MM.1S (cell line): ENCODE measurements around the gene PNMA1.
A peak's percentile ranks its signal among the peaks of the same experiment; 100 is the strongest.

Source experiments
- DNase-seq: peaks from one replicate; pipeline ENCODE4 v3.0.0-alpha.2; 2015
- H2AFZ ChIP-seq: fragments of 300-600 bp; sonication (generic); 2 replicates; pipeline ENCODE4 v1.6.0; 2016; ENCODE audit warnings: antibody characterized with exemption, low read length
- H3F3A ChIP-seq: fragments of 300-600 bp; sonication (generic); 2 replicates; pipeline ENCODE4 v1.6.1; 2016; ENCODE audit warnings: mild to moderate bottlenecking, antibody characterized with exemption, low read length, moderate library complexity, mixed read lengths; ENCODE audit not compliant: insufficient read depth
- H3K27ac ChIP-seq: fragments of 300-600 bp; sonication (generic); 2 replicates; pipeline ENCODE4 v1.5.1; 2016; ENCODE audit warnings: mild to moderate bottlenecking, low read length
- H3K27me3 ChIP-seq: fragments of 300-600 bp; sonication (generic); replicated peaks from 2 replicates; pipeline ENCODE4 v1.6.0; 2016; ENCODE audit warnings: low read length; ENCODE audit not compliant: insufficient read depth
- H3K36me3 ChIP-seq: fragments of 300-600 bp; sonication (generic); replicated peaks from 2 replicates; pipeline ENCODE4 v1.6.1; 2016; ENCODE audit warnings: mild to moderate bottlenecking, low read length, mixed read lengths; ENCODE audit not compliant: insufficient read depth
- H3K4me1 ChIP-seq: fragments of 300-600 bp; sonication (generic); 2 replicates; pipeline ENCODE4 v1.6.1; 2016; ENCODE audit warnings: low read length, mixed read lengths
- H3K4me2 ChIP-seq: fragments of 300-600 bp; sonication (generic); 2 replicates; pipeline ENCODE4 v1.6.0; 2016; ENCODE audit warnings: low read depth, low read length
- H3K4me3 ChIP-seq: fragments of 300-600 bp; sonication (generic); 2 replicates; pipeline ENCODE4 v1.5.1; 2016; ENCODE audit warnings: low read length, mixed read lengths
- H3K79me2 ChIP-seq: fragments of 300-600 bp; sonication (generic); 2 replicates; pipeline ENCODE4 v1.6.1; 2016; ENCODE audit warnings: mixed run types, low read length, mixed read lengths
- H3K9ac ChIP-seq: fragments of 300-600 bp; sonication (generic); 2 replicates; pipeline ENCODE4 v1.6.1; 2016; ENCODE audit warnings: low read length, mixed read lengths
- H3K9me2 ChIP-seq: fragments of 300-600 bp; sonication (generic); replicated peaks from 2 replicates; pipeline ENCODE4 v1.6.1; 2016; ENCODE audit warnings: mild to moderate bottlenecking, low read length, mixed read lengths; ENCODE audit not compliant: insufficient read depth
- H3K9me3 ChIP-seq: fragments of 300-600 bp; sonication (generic); replicated peaks from 2 replicates; pipeline ENCODE4 v1.6.1; 2016; ENCODE audit warnings: mild to moderate bottlenecking, low read length, mixed read lengths; ENCODE audit not compliant: insufficient read depth
- H4K20me1 ChIP-seq: fragments of 300-600 bp; sonication (generic); 2 replicates; pipeline ENCODE4 v1.6.1; 2016; ENCODE audit warnings: mild to moderate bottlenecking, low read length, moderate library complexity, mixed read lengths; ENCODE audit not compliant: insufficient read depth
- CTCF ChIP-seq: fragments of 300-600 bp; sonication (generic); IDR thresholded peaks from 2 replicates; pipeline ENCODE4 v1.5.1; 2016; ENCODE audit warnings: antibody characterized with exemption, low read length, mixed read lengths
- EZH2 ChIP-seq: fragments of 300-600 bp; sonication (generic); optimal IDR thresholded peaks from 2 replicates; pipeline ENCODE3; 2017; ENCODE audit warnings: low read depth, mild to moderate bottlenecking, antibody characterized with exemption, low read length, mixed read lengths
- EZH2phosphoT487 ChIP-seq: fragments of 300-600 bp; sonication (generic); IDR thresholded peaks from 2 replicates; pipeline ENCODE4 v1.6.1; 2018; ENCODE audit warnings: antibody characterized with exemption, low read length

PNMA1 gene

GRCh38 chr14:73744175-73744867 lies 30.1 kb upstream of the PNMA1 start:
- Histone ChIP-seq H3F3A (no peaks in the 10 kb centered on the region; the same call in 1 of the 2 replicates), H3K36me3 (no peaks in the 10 kb centered on the region), H2AFZ (no peak overlapping the region), H3K9me3 (no peaks in the 10 kb centered on the region), H3K9ac (no peak overlapping the region), H3K4me1 (peaks cover 40% of the 10 kb centered on the region), H4K20me1 (peaks cover 19% of the 10 kb centered on the region), H3K4me2 (peak overlapping the region; percentile 57; the same call in 1 of the 2 replicates), H3K4me3 (no peak overlapping the region), H3K9me2 (no peaks in the 10 kb centered on the region), H3K27me3 (no peaks in the 10 kb centered on the region), H3K79me2 (peaks cover 100% of the 10 kb centered on the region), H3K27ac (peak overlapping the region; percentile 32; the same call in 1 of the 2 replicates)
- DNase-seq: no peak
- TF ChIP-seq EZH2phosphoT487: no peak
- TF ChIP-seq CTCF: no peak
- no peak for TF ChIP-seq EZH2

- no peak overlapping the region for H2AFZ ChIP-seq
Measured at GRCh38 chr14:73743431-73743931, 29.3 kb upstream of the PNMA1 start.

GRCh38 chr14:73742520-73743238 lies 28.5 kb upstream of the PNMA1 start:
- H3K9me2 ChIP-seq: no peaks in the 10 kb centered on the region
- no peaks in the 10 kb centered on the region; the same call in 1 of the 2 replicates for H3F3A ChIP-seq
- H2AFZ ChIP-seq: no peak overlapping the region
- H3K4me3 ChIP-seq: no peak overlapping the region
- peaks cover 14% of the 10 kb centered on the region for H4K20me1 ChIP-seq
- no peak overlapping the region for H3K27ac ChIP-seq
- peaks cover 40% of the 10 kb centered on the region for H3K4me1 ChIP-seq
- H3K79me2 ChIP-seq: peaks cover 86% of the 10 kb centered on the region
- H3K9ac ChIP-seq: no peak overlapping the region
- no peaks in the 10 kb centered on the region for H3K27me3 ChIP-seq
- peak overlapping the region; percentile 66; the same call in 1 of the 2 replicates for H3K4me2 ChIP-seq
- TF ChIP-seq EZH2phosphoT487 (no peak), EZH2 (no peak), CTCF (no peak)
- H3K36me3 ChIP-seq: no peaks in the 10 kb centered on the region
- no peaks in the 10 kb centered on the region for H3K9me3 ChIP-seq
- no peak for DNase-seq

More at GRCh38 chr14:73743431-73743931, 29.3 kb upstream of the PNMA1 start:
- no peaks in the 10 kb centered on the region for H3K36me3 ChIP-seq
- H3K27me3 ChIP-seq: no peaks in the 10 kb centered on the region
- no peaks in the 10 kb centered on the region for H3K9me3 ChIP-seq
- H3K4me2 ChIP-seq: peak overlapping the region; percentile 57; the same call in 1 of the 2 replicates
- H3K9me2 ChIP-seq: no peaks in the 10 kb centered on the region
- H3K27ac ChIP-seq: peak overlapping the region; percentile 32; the same call in 1 of the 2 replicates
- no peaks in the 10 kb centered on the region; the same call in 1 of the 2 replicates for H3F3A ChIP-seq
- H4K20me1 ChIP-seq: peaks cover 14% of the 10 kb centered on the region
- DNase-seq: peak; percentile 18
- no peak overlapping the region for H3K9ac ChIP-seq
- peaks cover 93% of the 10 kb centered on the region for H3K79me2 ChIP-seq
- H3K4me1 ChIP-seq: peaks cover 40% of the 10 kb centered on the region
- TF ChIP-seq EZH2 (no peak), CTCF (no peak), EZH2phosphoT487 (no peak)
- H3K4me3 ChIP-seq: no peak overlapping the region
